H1 (cell line): Measurements from ENCODE around the gene TTC39A. TPM values are rescaled to one million over a fixed set of nuclear protein-coding genes. Genes with fewer than 3 reads are reported as not detected.
A peak's percentile ranks its signal among the peaks of the same experiment; 100 is the strongest.

ENCODE experiments used
- CTCF ChIA-PET: fragments of 300-600 bp; sonication (Branson Sonifier 250); formaldehyde crosslinking; loops from one replicate; lab custom pipeline; 2021; ENCODE audit not compliant: partially characterized antibody; lab: Charles Lee
- POLR2A ChIA-PET: fragments of 300-600 bp; sonication (Branson Sonifier 250); formaldehyde crosslinking; loops from one replicate; lab custom pipeline; 2021; ENCODE audit warnings: inconsistent platforms; ENCODE audit not compliant: partially characterized antibody; lab: Charles Lee
- DNase-seq, 2 experiments: peaks; one replicate each; pipeline versions ENCODE4 v3.0.0 to v3.0.0-alpha.2; 2010 to 2022; ENCODE audit warnings: low spot score in 2 of 2, low read depth in 1 of 2, mixed read lengths in 1 of 2
- FAIRE-seq: peaks from 2 replicates; lab custom pipeline; 2011; peaks lifted over from hg19 to GRCh38; lab: Jason Lieb, UNC
- H2AFZ ChIP-seq: 2 replicates; pipeline ENCODE4 v1.8.1; 2012; ENCODE audit warnings: low read length, inconsistent platforms
- H2AK5ac ChIP-seq: 2 replicates; pipeline ENCODE4 v1.6.1; 2013; ENCODE audit warnings: low read depth, low read length
- H2BK120ac ChIP-seq: replicated peaks from 2 replicates; pipeline ENCODE3; 2013; ENCODE audit warnings: low read depth, low read length, inconsistent platforms
- H2BK12ac ChIP-seq: 2 replicates; pipeline ENCODE4 v1.6.1; 2013; ENCODE audit warnings: low read depth, low read length
- H2BK15ac ChIP-seq: 2 replicates; pipeline ENCODE4 v1.6.1; 2013; ENCODE audit warnings: low read length
- H2BK20ac ChIP-seq: 2 replicates; pipeline ENCODE4 v1.6.1; 2013; ENCODE audit warnings: low read length
- H2BK5ac ChIP-seq: 2 replicates; pipeline ENCODE4 v1.6.1; 2013; ENCODE audit warnings: low read depth, low read length
- H3K14ac ChIP-seq: 2 replicates; pipeline ENCODE4 v1.6.1; 2013; ENCODE audit warnings: inconsistent platforms; ENCODE audit not compliant: insufficient read length
- H3K18ac ChIP-seq: 2 replicates; pipeline ENCODE4 v1.6.1; 2013; ENCODE audit warnings: low read length; ENCODE audit errors: extremely low read depth
- H3K23ac ChIP-seq: 2 replicates; pipeline ENCODE4 v1.6.1; 2013; ENCODE audit warnings: inconsistent platforms; ENCODE audit not compliant: insufficient read length
- H3K23me2 ChIP-seq: 2 replicates; pipeline ENCODE4 v1.6.1; 2013; ENCODE audit warnings: low read depth, low read length
- H3K27ac ChIP-seq: 2 replicates; pipeline ENCODE4 v1.6.1; 2011; ENCODE audit warnings: low read depth, low read length, inconsistent platforms
- H3K27me3 ChIP-seq, 4 experiments: replicated peaks in 1 of 4; 1 replicate in 1 of 4; 2 replicates in 3 of 4; pipeline versions ENCODE4 v1.6.1 to v1.8.1; 2011 to 2013; ENCODE audit warnings: low read length in 3 of 4, mild to moderate bottlenecking in 3 of 4, inconsistent platforms in 2 of 4, mixed read lengths in 2 of 4, moderate library complexity in 1 of 4; ENCODE audit not compliant: control insufficient read depth in 3 of 4, insufficient read depth in 3 of 4; ENCODE audit errors: extremely low read depth in 1 of 4
- H3K36me3 ChIP-seq, 4 experiments: 2 replicates each; pipeline versions ENCODE4 v1.6.1 to v1.8.1; 2011 to 2013; ENCODE audit warnings: mild to moderate bottlenecking in 4 of 4, low read length in 3 of 4, moderate library complexity in 2 of 4, control low read depth in 1 of 4, inconsistent platforms in 1 of 4; ENCODE audit not compliant: insufficient read depth in 4 of 4, control insufficient read depth in 2 of 4
- H3K4ac ChIP-seq: replicated peaks from 2 replicates; pipeline ENCODE3; 2013; ENCODE audit warnings: low read length, low read depth, mixed read lengths, inconsistent platforms; ENCODE audit not compliant: insufficient read length
- H3K4me1 ChIP-seq, 4 experiments: replicated peaks in 1 of 4; 1 replicate in 1 of 4; 2 replicates in 3 of 4; pipeline versions ENCODE4 v1.6.1 to v1.8.1; 2011 to 2013; ENCODE audit warnings: low read length in 3 of 4, inconsistent platforms in 2 of 4, mixed read lengths in 1 of 4; ENCODE audit not compliant: insufficient read depth in 4 of 4, control insufficient read depth in 3 of 4
- H3K4me2 ChIP-seq, 2 experiments: 2 replicates each; pipeline versions ENCODE4 v1.6.1 to v1.8.1; 2011 to 2013; ENCODE audit warnings: low read depth in 2 of 2, low read length in 2 of 2, control low read depth in 1 of 2, inconsistent platforms in 1 of 2, mild to moderate bottlenecking in 1 of 2; ENCODE audit not compliant: insufficient read depth in 1 of 2
- H3K4me3 ChIP-seq, 4 experiments: fragments of 200-600, 300-600 bp in 1 of 4; sonication (generic), shearing (Covaris generic), sonication (Bioruptor Twin) in 1 of 4; 2 replicates each; pipeline versions ENCODE4 v1.5.1 to v1.8.1; 2011 to 2016; ENCODE audit warnings: low read length in 4 of 4, low read depth in 3 of 4, control low read depth in 2 of 4, inconsistent platforms in 2 of 4, mild to moderate bottlenecking in 2 of 4, mixed read lengths in 1 of 4, moderate library complexity in 1 of 4; ENCODE audit not compliant: insufficient read depth in 2 of 4; ENCODE audit errors: extremely low read depth in 1 of 4
- H3K56ac ChIP-seq: replicated peaks from 2 replicates; pipeline ENCODE3; 2013; ENCODE audit warnings: low read depth, mild to moderate bottlenecking, mixed read lengths, low read length, inconsistent platforms; ENCODE audit not compliant: insufficient read length
- H3K79me1 ChIP-seq: 2 replicates; pipeline ENCODE4 v1.6.1; 2013; ENCODE audit warnings: low read depth, low read length, control low read depth
- H3K79me2 ChIP-seq, 2 experiments: 2 replicates each; pipeline versions ENCODE4 v1.6.1 to v1.8.1; 2012 to 2013; ENCODE audit warnings: low read length in 2 of 2, mild to moderate bottlenecking in 2 of 2, inconsistent platforms in 1 of 2; ENCODE audit not compliant: insufficient read depth in 2 of 2, control insufficient read depth in 1 of 2
- H3K9ac ChIP-seq, 4 experiments: replicated peaks in 1 of 4; 1 replicate in 1 of 4; 2 replicates in 3 of 4; pipeline versions ENCODE4 v1.6.1 to v1.8.1; 2011 to 2013; ENCODE audit warnings: low read depth in 3 of 4, low read length in 3 of 4, control low read depth in 2 of 4, mild to moderate bottlenecking in 2 of 4, moderate library complexity in 2 of 4, inconsistent platforms in 1 of 4; ENCODE audit errors: extremely low read depth in 1 of 4
- H3K9me3 ChIP-seq, 2 experiments: 2 replicates each; pipeline versions ENCODE4 v1.6.1 to v1.8.1; 2012 to 2013; ENCODE audit warnings: mild to moderate bottlenecking in 2 of 2, moderate library complexity in 2 of 2, control low read depth in 1 of 2, inconsistent platforms in 1 of 2, low read depth in 1 of 2, low read length in 1 of 2, mixed read lengths in 1 of 2; ENCODE audit not compliant: insufficient read depth in 2 of 2
- H4K20me1 ChIP-seq, 2 experiments: replicated peaks in 1 of 2; 2 replicates each; pipeline versions ENCODE3 to v1.8.1; 2011 to 2013; ENCODE audit warnings: inconsistent platforms in 2 of 2, low read length in 2 of 2, mild to moderate bottlenecking in 1 of 2; ENCODE audit not compliant: insufficient read depth in 2 of 2, control insufficient read depth in 1 of 2
- H4K5ac ChIP-seq: 2 replicates; pipeline ENCODE4 v1.6.1; 2013; ENCODE audit warnings: low read length, low read depth, mixed read lengths, inconsistent platforms; ENCODE audit not compliant: insufficient read length
- H4K8ac ChIP-seq: 2 replicates; pipeline ENCODE4 v1.8.0; 2013; ENCODE audit warnings: mild to moderate bottlenecking, moderate library complexity, low read length, inconsistent platforms; ENCODE audit not compliant: insufficient read depth; ENCODE audit errors: extremely low read depth
- H4K91ac ChIP-seq: replicated peaks from 2 replicates; pipeline ENCODE3; 2013; ENCODE audit warnings: low read length, mixed read lengths, inconsistent platforms; ENCODE audit not compliant: insufficient read length
- POU5F1 ChIP-seq: IDR thresholded peaks from 2 replicates; pipeline ENCODE4 v1.6.1; 2011; ENCODE audit warnings: low read depth, mild to moderate bottlenecking, low read length, moderate library complexity
- WGBS, 2 experiments: shearing (Covaris generic) in 1 of 2; methylation state at CpG; one replicate each; pipeline versions ENCODE4 v1.1.6 to v1.1.7; 2013 to 2015; ENCODE audit warnings: low lambda C conversion rate in 2 of 2, mixed read lengths in 2 of 2, inconsistent platforms in 1 of 2, low coverage in 1 of 2, missing lambda C conversion rate in 1 of 2; ENCODE audit not compliant: insufficient replicate concordance in 2 of 2, insufficient coverage in 1 of 2, insufficient read length in 1 of 2; ENCODE audit errors: extremely low coverage in 1 of 2, missing lambda C conversion rate in 1 of 2; 5-methylcytosine and 5-hydroxymethylcytosine counted together
- polyA plus RNA-seq, 7 experiments: library from polyadenylated mRNA; depleted of rRNA in 3 of 7; stranded (reverse) in 5 of 7; unstranded in 2 of 7; fragments of >200 nt in 5 of 7; fragments of 200-250 nt in 2 of 7; gene quantifications; 1 replicate in 5 of 7; 2 replicates in 1 of 7; 4 replicates in 1 of 7; pipeline versions ENCODE4 v1.2.1 to v1.2.3, GENCODE V29; 2011 to 2013; ENCODE audit warnings: missing spikeins in 2 of 7, mixed read lengths in 2 of 7
- total RNA-seq: library from RNA; stranded (reverse); fragmentation: NEBNext Ultra II Directional; extraction: Animal tissue kit (Norgen Biotek cat#: 25700); gene quantifications from 2 replicates; pipeline ENCODE4 v1.2.1, GENCODE V29; 2021
- TF ChIP-seq, protein P1 (sequence below): IDR thresholded peaks from 2 replicates; pipeline ENCODE4 v1.6.1; 2012; ENCODE audit warnings: inconsistent platforms

The TTC39A gene
- total and polyA plus RNA-seq, 2 of the 8 experiments (the other 6 are each of a cell fraction or from before 2014, with no cell fraction given), result 5.5 to 5.8 TPM

DNA sequence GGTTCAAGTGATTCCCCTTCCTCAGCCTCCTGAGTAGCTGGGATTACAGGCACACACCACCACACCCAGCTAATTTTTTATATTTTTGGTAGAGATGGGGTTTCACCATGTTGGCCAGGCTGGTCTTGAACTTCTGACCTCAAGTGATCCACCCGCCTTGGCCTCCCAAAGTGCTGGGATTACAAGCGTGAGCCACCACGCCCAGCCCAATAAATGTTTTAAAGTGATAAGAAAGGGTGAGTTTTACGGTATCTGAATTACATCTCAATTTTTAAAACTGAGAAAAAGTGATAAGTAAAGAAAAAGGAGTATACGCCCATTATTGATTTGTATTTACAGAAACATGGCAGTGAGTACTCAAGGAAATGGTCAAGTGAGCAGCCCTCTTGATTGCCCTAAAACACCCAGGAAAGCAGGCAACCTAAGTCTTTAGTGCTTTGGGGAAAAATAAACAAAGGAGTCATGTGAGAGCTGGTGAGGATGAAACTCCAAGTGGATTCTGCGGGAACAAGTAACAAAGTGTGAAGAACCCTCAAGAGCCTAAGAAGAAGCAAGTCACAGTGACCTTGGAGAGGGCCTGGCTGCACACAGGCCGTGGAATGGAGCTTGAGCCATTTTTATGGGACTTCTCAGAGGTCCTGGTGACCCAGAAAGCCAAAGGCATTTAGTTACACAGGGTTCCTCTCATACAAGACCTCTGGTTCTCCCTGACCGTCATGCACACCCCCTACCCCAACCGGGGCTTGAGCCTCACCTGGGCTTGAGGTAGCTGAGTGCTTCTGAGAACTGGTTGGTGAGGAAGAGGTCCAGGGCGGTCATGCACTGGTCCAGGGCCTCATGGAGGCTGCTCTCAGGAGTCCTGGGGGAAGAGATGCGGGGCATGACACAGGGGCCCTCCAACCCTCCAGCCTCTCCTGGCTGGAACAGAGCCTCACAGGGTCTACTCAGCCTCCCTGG lies 9.1 kb downstream of the TTC39A start:
- H3K4me3 ChIP-seq, result no peak overlapping the region
- no peak overlapping the region for H3K56ac ChIP-seq
- H3K79me1 ChIP-seq, result no peaks in the 10 kb centered on the region
- no peak overlapping the region for H3K23ac ChIP-seq
- no peaks in the 10 kb centered on the region; the same call in 1 of the 2 replicates for H3K23me2 ChIP-seq
- H3K18ac ChIP-seq, result no peak overlapping the region
- no peaks in the 10 kb centered on the region for H3K79me2 ChIP-seq
- CTCF ChIA-PET, result interaction anchor here (0.5 to 1.8 kb wide), 3 partner anchors 9 to 115 kb away, joined by 3 to 8 read pairs (median 4); no protein-coding TSS in a partner anchor
- POLR2A ChIA-PET, result interaction anchor here (0.8 kb wide), 2 partner anchors 16 to 24 kb away, joined by 3 read pairs; no protein-coding TSS in a partner anchor
- 0 out of 2 replicates have a peak overlapping the region, but pooled peaks have one; percentile 8 for H2BK5ac ChIP-seq
- no peak overlapping the region; the same call in 1 of the 2 replicates for H4K8ac ChIP-seq
- H2BK20ac ChIP-seq, result no peak overlapping the region
- no peak overlapping the region for H2AFZ ChIP-seq
- H3K4me2 ChIP-seq, result no peak overlapping the region
- H3K4me1 ChIP-seq, result peaks cover 0 to 10% (median 1%) of the 10 kb centered on the region in 4 experiments; a peak in 2 of 7 replicates
- no peaks in the 10 kb centered on the region for H3K36me3 ChIP-seq
- H2AK5ac ChIP-seq, result no peak overlapping the region
- no peak overlapping the region for H2BK12ac ChIP-seq
- TF ChIP-seq, protein P1, sequence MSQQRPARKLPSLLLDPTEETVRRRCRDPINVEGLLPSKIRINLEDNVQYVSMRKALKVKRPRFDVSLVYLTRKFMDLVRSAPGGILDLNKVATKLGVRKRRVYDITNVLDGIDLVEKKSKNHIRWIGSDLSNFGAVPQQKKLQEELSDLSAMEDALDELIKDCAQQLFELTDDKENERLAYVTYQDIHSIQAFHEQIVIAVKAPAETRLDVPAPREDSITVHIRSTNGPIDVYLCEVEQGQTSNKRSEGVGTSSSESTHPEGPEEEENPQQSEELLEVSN, result peak; percentile 24; the same call in 1 of the 2 replicates
- no peak for TF ChIP-seq POU5F1
- H2BK15ac ChIP-seq, result no peak overlapping the region
- no peaks in the 10 kb centered on the region for H3K27me3 ChIP-seq
- H2BK120ac ChIP-seq, result no peak overlapping the region
- FAIRE-seq (no peak), DNase-seq (no peak)
- 92 to 100% methylated on average over 1 to 10 of the region's 11 CpGs for WGBS, 2 experiments
- H4K91ac ChIP-seq, result no peak overlapping the region
- H3K9ac ChIP-seq, result no peak overlapping the region
- H3K9me3 ChIP-seq, result no peaks in the 10 kb centered on the region
- H4K20me1 ChIP-seq, result no peaks in the 10 kb centered on the region
- no peak overlapping the region for H4K5ac ChIP-seq
- H3K14ac ChIP-seq, result no peak overlapping the region
- H3K27ac ChIP-seq, result no peak overlapping the region
- H3K4ac ChIP-seq, result no peak overlapping the region
